NCI-H1048 (cell line): ENCODE measurements around the gene HBS1L.

Experiments used
- DNase-seq: peaks from one replicate; lab custom pipeline; 2025; lab: John Stamatoyannopoulos, UW

HBS1L gene

DNA sequence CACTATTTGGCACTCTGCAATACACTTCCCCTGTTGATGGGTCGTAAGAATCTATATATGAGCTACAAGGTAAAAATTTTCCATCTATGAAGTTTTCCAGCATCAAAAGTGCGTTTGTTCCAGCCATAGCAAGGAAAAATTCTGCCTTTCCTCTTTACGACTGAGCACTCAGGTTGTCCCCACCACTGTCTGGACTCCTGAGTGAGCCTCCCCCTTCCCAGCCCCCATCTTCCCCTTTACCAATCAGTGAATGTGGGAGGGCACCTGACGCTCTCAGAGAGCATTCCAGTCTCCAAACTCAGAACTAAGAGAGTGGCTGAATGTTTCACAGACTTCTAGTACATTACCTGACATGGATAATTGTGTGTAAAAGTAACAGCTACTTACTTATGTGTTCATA, 104.7 kb downstream of the HBS1L start, which contains the start of gene ALDH8A1:
Gene ALDH8A1, minus strand, starts transcription at position 175 of the 400 bp plus-strand sequence. Its CDS starts 48 bp downstream, at position 127.
- DNase-seq = no peak

DNA sequence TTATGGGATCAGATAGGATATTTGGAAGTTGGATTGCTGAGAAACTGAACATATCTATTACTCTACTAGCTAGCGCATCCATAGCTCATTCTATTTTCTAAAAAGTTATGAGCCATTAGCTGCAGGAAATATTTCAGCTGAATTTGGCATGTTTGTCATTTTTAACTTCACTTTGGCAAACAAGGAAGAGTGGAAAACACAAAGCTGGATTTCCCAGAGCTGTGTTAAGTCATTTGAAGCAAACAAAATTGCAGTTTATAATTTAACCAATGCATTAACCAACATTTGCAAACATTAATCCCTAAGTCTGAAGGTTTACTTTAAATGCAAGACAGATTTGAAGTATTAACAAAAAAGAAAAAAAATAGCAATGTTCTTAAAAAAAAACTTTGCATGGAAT, 105.9 kb downstream of the HBS1L start:
- DNase-seq = no peak

DNA sequence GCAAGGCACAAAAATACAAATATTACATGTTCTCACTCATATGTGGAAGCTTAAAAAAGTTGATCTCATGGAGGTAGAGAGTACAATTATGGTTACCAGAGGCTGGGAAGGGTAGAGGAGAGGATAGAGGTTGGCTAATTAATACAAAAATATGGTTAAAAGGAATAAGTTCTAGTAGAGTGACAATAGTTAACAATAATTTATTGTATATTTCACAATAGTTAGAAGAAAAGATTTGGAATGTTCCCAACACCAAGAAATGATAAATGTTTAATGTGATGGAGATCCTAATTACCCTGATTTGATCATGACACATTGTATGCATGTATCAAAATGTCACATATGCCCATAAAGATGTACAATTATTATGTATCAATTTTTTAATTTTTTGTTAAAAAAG, 106.5 kb downstream of the HBS1L start:
- DNase-seq = no peak

DNA sequence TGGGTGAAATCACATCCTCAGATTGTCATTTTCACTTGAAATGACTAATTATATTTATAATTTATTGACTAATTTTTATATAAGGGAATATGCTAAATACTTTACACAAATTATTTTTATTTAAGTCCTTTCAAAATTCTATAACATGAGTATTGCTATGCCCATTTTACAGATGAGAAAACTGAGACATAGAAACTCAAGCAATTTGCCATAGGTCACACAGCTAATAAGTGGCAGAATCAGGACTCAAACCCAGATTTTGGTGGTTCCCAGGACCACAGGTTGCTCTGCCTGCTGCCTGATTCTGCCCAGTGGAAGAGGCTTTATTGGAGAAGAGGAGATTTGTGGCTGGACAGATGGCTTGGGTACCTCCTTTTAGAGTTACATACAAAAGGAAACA, 109.6 kb downstream of the HBS1L start:
- no peak for DNase-seq

DNA sequence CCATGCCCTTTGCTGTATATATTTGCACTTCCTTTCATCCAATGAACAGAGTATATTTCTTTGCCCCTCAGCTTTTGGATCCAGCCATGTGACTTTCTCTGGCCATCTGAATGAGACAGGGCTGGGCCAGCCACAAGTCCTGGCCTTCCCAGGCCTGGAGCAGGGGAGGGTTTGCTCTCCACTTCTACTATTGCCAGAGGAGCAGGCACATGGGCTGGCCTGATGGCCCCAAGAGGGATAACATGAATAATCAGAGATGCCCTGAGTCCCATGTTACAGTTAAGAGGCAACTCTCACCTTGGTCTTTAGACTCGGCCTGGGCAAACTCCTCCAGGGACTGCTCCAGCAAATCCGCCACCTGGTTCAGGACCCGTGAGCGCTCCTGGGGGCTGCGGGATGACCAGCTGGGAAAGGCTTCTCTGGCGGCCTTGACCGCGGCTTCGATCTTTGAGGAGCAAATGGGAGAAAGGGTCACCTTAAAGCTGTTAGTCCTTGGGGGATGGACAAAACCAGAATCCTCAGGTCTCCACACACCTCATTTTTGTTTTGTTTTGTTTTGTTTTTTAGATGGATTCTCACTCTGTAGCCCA, 111.0 kb downstream of the HBS1L start:
- no peak for DNase-seq

DNA sequence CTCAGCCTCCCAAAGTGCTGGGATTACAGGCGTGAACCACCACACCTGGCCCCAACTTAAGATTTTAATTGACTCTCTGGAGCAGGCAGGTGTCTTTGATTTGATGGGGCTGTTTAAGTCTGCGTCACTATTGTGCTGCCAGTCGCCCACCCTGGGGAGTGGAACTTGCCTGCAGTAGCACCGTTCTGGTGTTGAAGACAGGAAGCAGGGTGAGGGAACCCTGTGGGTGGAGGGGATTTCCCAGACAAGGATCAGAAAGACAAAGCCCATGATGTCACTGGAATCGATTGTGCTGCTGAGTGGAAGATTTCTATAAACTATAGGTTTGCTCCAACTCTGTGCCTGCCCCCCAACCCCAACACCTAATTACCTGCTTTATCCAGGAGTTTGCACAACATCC, 115.7 kb downstream of the HBS1L start:
- no peak for DNase-seq

DNA sequence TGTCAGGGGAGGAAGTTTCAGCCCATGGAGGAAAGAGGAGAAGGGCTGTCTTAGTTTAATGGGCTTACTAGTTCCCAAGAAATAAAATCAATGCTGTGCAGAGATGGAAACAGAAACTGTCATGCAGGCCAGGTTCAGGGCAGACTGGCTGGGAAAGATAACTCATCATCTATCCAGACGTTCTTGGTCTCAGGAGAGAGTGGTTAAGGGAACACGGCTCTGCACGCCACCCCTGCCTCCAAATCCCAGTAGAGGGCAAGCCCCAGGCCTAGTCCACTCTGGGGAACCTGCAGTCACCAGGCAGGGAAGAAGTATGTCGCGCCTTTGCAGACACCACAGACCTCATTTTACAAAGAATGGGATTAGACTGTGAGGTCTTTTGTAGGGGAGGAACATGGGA, 117.2 kb downstream of the HBS1L start:
- no peak for DNase-seq

DNA sequence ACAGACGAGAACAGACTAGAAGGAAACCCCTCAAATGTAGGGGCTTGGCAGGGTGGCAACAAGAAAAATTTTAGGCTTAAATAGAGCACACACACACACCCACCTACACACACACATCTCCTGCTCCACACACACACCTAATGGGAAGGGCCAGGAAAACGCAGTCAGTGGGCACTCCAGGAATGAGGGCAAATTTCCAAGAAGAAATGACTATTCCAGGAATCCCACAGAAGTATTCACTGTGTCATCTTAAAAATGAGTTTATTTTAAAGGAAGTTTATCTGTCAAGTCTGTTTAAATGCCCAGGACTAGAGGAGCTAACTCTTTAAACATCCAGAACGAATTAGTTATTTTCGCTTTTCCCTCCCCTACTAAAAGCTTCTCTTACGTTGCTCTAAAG, 117.7 kb downstream of the HBS1L start:
- no peak for DNase-seq

DNA sequence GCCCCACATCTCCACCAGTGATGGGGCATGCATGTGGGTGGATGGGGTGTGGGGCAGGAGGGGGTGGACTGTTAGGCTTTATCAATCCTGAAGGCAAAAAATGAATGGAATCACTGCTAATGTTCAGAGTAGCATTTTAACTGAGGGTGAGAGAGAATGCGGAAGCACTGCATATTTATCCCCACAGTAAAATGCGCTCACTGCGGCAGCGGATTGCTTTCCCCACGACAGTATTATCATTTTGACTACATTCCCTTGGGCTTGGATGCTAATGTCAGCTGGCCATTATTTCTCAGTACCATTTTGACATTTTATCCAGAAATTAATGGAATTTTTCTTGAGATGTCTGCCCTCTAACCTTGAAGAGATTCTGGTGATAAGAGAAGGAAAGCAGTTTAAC, 118.1 kb downstream of the HBS1L start:
- DNase-seq = no peak

DNA sequence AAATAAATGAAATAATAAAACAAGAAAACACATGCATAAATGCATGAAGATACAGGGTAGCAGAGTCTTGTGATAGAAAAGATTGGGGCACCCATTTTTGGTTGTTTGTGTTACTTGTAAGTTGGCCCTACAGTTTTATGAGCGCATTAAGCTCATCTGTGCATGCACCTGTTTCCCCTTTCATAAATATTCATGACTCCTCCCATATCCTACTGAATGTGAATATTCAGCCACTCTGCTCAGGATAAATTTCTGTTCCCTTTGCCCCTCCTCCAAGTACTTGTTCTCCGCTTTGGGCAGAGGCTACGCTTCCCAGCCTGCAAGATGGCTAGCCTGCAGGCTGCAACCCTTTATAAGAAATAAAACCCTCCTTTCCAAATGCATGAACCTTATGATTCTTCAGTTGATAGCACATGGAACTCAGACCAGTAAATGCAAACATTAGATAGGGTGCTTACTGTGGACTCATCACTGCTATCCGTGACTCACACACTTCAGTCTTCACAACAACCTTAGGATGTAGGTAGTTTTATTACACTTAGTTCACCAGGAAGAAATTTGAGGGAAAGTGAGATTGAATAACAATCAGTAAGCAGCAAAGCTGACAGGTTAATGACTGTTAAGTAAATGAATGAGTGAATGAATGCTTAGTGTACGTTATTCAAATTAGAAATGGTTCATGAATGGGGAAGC, 119.7 kb downstream of the HBS1L start:
- DNase-seq = no peak

DNA sequence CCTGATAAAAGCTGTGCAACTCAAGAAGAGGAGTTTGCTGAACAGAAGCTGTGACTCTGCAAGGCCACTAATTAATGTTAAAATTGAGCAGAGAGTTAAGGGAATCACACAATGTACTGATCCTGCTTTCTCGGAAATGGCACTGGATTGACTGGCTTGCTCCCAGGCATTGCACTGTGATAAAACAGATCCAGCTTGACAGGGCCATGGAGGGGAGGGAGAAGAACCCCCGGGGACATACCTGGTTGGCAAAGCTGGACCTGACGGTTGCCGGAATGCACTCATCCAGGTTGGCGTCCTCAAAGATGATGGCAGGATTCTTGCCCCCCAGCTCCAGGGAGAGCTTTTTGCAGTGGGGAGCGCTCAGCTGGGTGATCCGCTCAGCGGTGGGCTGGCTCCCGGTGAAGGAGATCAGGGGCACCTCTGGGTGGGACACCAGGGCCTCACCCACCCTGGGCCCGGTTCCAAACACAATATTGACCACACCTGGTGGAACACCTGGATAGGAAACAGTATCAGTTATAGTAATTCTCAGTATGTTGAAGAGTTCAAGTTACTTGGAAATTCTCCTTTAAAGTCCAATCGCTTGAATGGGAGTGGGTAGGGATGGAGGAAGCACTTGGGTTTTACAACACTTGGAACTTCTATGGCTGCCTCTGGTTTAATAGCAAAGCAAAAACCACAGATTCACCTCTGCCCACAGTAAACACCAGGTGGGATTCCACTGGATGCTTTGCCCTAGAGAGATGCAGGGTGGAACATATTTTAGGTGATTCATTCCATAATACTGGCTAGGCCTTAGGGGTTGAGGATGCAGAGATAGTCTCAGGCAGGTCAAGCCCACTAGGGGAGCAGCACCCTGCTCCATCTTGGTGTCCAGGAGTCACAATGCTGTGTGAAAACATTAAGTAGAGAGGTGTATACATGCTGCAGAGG, 121.8 kb downstream of the HBS1L start:
- no peak for DNase-seq

DNA sequence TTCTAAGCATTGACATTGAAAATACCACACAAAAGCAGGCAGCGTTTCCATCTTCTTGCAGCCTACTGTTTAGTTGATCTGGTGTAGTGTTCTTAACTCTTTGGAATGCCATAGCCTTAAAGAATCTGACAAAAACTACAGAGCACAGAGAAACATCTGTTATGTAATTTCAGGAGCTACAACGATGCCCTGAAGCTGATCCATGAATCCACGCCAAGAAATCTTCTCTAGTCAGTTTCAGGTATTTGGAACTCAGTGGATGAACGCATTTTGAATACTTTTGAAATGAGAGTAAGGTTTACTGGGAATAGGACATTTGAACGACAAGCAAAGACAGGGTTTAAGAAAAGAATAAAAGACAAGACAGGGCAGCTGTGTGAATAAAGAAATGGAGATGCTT, 122.5 kb downstream of the HBS1L start:
- DNase-seq = no peak

DNA sequence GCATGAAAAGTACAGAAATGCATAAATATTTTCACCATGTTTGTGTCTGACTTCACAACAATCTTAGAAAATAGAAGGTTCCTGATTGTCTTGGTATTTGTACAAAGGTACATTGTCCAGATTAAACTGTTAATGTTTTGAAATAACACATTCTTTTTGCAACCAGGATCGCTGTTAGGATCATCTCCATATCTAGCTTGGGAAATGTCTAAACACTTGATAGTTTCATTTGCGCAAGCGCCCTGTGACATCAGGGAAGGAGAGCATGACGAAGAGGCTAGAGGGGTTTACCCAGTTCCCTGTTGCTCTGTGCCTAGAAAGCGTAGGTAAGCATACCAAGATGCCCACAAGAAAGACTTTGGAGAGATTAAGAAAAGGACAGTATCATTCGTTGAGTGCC, 124.2 kb downstream of the HBS1L start:
- no peak for DNase-seq

DNA sequence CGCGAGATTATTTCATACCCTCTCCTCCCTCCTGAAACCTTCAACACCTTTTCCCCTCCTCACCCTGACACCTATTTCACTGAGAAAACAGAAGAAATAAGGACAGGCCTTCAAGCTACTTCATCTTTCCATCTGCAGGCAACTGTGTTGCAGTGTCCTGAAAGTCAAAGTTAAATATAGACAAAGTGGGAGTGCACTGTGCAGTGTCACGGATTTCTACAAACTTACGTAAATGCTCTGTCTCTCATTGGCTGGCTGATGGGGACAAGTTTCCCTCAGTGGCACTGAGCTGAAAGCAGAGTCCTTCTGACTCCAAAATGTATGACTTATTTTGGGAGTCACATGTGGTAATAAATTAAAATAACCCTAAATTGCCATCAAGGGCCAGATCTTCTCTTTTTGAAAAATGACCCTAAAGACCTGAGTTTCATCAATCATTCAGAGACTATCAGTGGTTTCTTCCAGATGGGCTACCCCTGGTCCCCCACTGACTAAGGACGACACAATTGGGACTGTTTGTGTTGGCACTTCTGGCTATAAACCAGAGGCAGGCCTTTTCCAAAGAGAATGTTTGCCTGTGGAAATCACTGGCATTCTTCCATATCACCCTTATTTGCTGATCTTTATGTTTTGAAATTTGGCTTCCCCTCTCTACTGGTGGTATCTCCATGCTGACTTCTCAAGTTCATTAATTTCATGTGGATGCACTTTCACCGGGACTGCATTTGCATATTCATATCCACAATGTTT, 126.3 kb downstream of the HBS1L start:
- DNase-seq = no peak

DNA sequence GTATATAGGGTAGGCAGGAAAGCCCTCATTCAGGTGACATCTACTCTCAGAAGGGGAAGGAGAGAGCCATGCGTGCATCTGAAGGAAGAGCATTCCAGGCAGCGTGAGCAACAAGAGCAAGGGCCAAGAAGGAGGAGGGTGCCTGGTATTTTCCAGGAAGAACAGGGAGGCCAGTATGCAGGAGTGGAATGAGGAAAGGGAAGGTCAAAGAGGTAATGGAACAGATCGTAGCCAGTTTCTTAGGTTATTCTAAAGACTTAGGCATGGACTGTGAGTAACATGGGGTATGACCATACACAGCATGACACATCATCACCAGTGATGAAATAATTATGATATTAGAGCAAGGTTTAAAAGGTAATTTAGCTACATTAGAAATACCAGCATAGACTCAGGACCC, 128.8 kb downstream of the HBS1L start:
- DNase-seq = no peak

DNA sequence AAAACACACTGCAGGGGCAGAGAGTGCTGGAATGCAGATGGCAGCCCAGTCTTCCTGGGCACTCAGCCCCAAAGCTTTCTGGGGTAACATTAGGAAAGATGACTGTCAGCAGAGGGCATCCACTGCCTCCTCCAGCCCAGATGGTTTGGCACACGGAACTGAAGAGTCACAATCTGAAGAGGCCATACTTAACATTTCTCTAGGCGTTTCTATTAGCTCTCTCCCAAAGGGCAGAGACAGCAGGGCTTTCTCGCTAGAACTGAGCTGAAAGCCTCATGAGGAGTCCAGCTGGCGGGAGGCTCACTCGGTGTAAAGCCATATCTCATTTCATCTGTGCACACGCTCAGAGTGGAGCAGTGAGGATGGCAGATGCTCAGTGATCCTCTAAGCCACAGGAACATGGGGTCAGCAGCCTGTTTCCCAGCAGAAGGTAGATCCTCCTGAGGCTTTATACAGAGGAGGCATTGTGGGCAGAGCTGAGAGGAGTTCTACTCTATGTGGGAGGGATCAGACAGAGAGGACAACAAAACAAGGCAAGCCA, 132.8 kb downstream of the HBS1L start:
- DNase-seq = no peak

DNA sequence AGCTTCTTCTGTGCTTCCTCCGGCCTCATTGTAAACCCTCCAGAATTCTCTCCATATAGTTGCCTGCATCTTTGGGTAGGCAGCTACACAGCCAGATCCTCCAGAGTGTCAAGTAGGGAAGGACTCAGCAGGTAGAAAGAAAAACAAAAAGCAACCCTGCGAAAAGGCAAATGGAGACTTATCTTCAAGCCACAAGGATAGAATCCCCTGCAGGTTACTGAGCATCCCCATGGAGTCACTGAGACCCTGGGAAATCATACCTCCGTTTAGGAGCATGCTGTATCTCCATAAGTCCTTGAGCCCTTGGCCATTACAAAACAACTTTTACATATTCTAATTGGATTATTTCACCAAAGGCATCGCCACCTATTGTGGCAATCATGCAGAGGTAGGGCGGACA, 133.3 kb downstream of the HBS1L start:
- DNase-seq = no peak

DNA sequence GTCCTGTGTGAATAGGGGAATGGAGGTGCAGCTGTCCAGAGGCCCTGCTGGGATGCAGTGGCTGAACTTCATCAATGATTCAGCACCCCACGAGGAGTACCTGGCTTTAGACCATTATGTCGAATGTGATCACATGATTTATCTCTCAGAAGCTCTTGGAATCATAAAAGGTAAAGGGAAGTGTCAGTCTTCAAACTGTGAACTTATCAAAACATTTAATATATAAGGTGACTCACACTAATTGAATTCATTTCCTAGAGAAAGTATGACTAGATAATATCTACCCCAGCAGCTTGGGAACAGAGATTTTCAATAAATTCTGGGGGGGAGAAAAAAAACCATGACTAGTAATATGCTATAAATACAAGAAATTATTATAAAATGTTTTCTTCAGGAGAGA, 134.2 kb downstream of the HBS1L start:
- no peak for DNase-seq

DNA sequence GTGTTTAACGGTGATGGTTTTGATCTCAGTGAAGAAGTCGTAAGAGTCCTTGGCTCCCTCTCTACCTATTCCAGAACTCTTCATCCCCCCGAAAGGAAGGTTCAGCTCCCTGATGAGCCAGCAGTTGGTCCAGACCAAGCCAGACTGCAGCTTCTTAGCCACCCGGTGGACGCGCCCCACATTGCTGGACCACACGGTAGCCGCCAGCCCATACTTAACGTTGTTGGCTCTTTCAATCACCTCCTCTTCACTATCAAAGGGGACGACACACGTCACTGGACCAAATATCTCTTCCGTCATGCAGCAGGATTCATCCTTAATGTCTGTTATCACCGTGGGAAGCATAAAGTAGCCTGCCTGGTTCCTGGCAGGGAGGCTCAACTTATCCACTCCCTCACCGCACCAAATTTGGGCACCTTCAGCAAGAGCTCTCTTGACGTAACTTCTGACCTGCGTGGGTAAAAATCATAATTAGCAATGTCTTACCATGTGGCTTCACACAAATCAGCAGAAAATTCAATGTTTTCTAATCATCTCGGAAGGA, 136.1 kb downstream of the HBS1L start:
- DNase-seq = no peak

DNA sequence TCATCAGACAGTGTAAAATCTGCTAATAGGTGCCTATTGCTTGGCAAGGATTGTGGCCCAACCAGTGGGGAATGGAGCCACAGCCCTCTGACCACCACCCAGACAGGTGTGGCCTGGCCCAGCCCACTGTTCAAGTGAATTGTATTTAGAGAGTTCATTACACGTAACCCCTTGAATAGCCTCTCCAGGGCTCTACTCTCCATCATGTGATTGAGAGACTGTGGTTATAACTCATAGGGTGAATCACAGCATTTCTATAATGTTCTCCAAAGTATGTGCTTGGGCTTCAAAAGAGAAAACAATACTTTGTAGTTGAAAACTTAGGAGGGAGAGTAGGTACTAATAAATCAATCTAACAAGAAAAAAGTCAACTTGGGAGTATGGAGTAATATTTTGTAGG, 143.1 kb downstream of the HBS1L start:
- DNase-seq = no peak

DNA sequence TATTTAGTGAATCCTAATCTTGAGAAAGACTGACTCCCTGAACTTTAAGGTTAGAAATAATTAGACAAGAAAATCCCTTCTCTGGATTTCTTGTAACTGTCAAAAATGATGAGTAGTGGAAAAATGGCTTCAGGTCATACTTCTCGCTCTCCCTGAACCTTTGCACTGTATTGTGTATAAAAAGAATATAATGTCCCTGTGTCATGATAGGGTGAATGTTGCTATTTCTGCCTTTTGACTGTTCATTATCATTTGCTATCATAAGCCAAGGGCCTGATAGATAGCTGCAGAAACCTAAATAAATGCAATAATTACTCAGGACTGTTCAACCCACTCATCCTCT, 144.1 kb downstream of the HBS1L start:
- no peak for DNase-seq
